HepG2 (cell line): ENCODE data around the gene PRIMPOL.
"Not testable (repeated sequence)": the region's sequence is repeated elsewhere in the genome, so short reads cannot be mapped to it uniquely, and the experiment has no call there.

Experiments
- BHLHE40 ChIP-seq: IDR thresholded peaks from 2 replicates; pipeline ENCODE4 v1.6.1; 2011; ENCODE audit warnings: low read length, improper control_type of control experiment
- CTCF ChIP-seq: sonication (generic); formaldehyde crosslinking; IDR thresholded peaks from 2 replicates; pipeline ENCODE4 v1.5.0; 2020; ENCODE audit warnings: mild to moderate bottlenecking, missing genetic modification reagents, moderate library complexity
- FOXC1 ChIP-seq: sonication (generic); formaldehyde crosslinking; IDR thresholded peaks from 2 replicates; pipeline ENCODE4 v1.8.0; 2022; ENCODE audit warnings: mild to moderate bottlenecking, missing genetic modification reagents, borderline replicate concordance
- FOXJ3 ChIP-seq: sonication (generic); formaldehyde crosslinking; IDR thresholded peaks from 2 replicates; pipeline ENCODE4 v1.4.0; 2020; ENCODE audit warnings: missing genetic modification reagents, mild to moderate bottlenecking, borderline replicate concordance
- HNRNPLL ChIP-seq: fragments of 200-400 bp; formaldehyde crosslinking; IDR thresholded peaks from 2 replicates; pipeline ENCODE4 v1.6.1; 2017; ENCODE audit warnings: mild to moderate bottlenecking, low read depth, low read length; ENCODE audit not compliant: poor library complexity, severe bottlenecking
- JUN ChIP-seq: sonication (generic); formaldehyde crosslinking; IDR thresholded peaks from 2 replicates; pipeline ENCODE4 v1.4.0; 2020; ENCODE audit warnings: mild to moderate bottlenecking, missing genetic modification reagents
- MLXIP ChIP-seq: sonication (generic); formaldehyde crosslinking; IDR thresholded peaks from 2 replicates; pipeline ENCODE4 v1.9.0; 2021; ENCODE audit warnings: missing genetic modification reagents, borderline replicate concordance
- MTA1 ChIP-seq: sonication (generic); formaldehyde crosslinking; IDR thresholded peaks from 2 replicates; pipeline ENCODE4 v1.4.0; 2020; ENCODE audit warnings: missing genetic modification reagents, mild to moderate bottlenecking, borderline replicate concordance
- SRSF4 ChIP-seq: fragments of 200-400 bp; formaldehyde crosslinking; IDR thresholded peaks from one replicate; pipeline ENCODE4 v1.6.1; 2018; ENCODE audit warnings: mild to moderate bottlenecking, low read depth, low read length, moderate library complexity; ENCODE audit not compliant: poor library complexity, severe bottlenecking
- TFDP2 ChIP-seq: sonication (generic); formaldehyde crosslinking; IDR thresholded peaks from 2 replicates; pipeline ENCODE4 v1.4.0; 2020; ENCODE audit warnings: missing genetic modification reagents
- ZBTB34 ChIP-seq: sonication (generic); formaldehyde crosslinking; IDR thresholded peaks from 2 replicates; pipeline ENCODE4 v1.8.0; 2022; ENCODE audit warnings: mild to moderate bottlenecking, missing genetic modification reagents

- TF ChIP-seq TFDP2; MLXIP (CRISPR knock-in tag); BHLHE40; FOXC1; FOXJ3; JUN; SRSF4; MTA1; HNRNPLL; ZBTB34; CTCF: not testable (repeated sequence)
Observed at GRCh38 chr4:184657820-184658219, 8.3 kb downstream of the PRIMPOL start.
